NCI-H2081 (cell line): ENCODE results near the gene ERVK3-1.
"Not testable (repeated sequence)": the region's sequence is repeated elsewhere in the genome, so short reads cannot be mapped to it uniquely, and the experiment has no call there.

Experiments
- DNase-seq, 2 experiments: peaks; one replicate each; lab custom pipeline; 2025; lab: John Stamatoyannopoulos, UW

The ERVK3-1 gene

GRCh38 chr19:58305065-58305931, at the start of gene ERVK3-1:
TSS of gene ERVK3-1 (plus strand) at chr19:58305377. CDS start at chr19:58312169, 6,792 bp downstream.
- peak; percentile 96 to 98 for DNase-seq

- not testable (repeated sequence) for DNase-seq
These were observed 46.9 kb upstream of the ERVK3-1 start for GRCh38 chr19:58258259-58258658.

GRCh38 chr19:58261600-58261967, 43.6 kb upstream of the ERVK3-1 start:
- no peak for DNase-seq

GRCh38 chr19:58261968-58262921, 42.9 kb upstream of the ERVK3-1 start:
- DNase-seq = no peak

- DNase-seq = no peak
These were observed 42.3 kb upstream of the ERVK3-1 start for GRCh38 chr19:58262922-58263296.

- DNase-seq = no peak
These were observed 40.1 kb upstream of the ERVK3-1 start for GRCh38 chr19:58265100-58265499.

- DNase-seq = no peak
These were observed 36.8 kb upstream of the ERVK3-1 start for GRCh38 chr19:58268344-58268743.

- DNase-seq = no peak
These were observed 30.4 kb upstream of the ERVK3-1 start for GRCh38 chr19:58274771-58275201.

GRCh38 chr19:58275564-58275963, 29.6 kb upstream of the ERVK3-1 start:
- DNase-seq = no peak

GRCh38 chr19:58277197-58277596, 28.0 kb upstream of the ERVK3-1 start:
- no peak for DNase-seq

- no peak for DNase-seq
These were observed 27.2 kb upstream of the ERVK3-1 start for GRCh38 chr19:58277748-58278540.

GRCh38 chr19:58278541-58279041, 26.6 kb upstream of the ERVK3-1 start, which contains the start of gene ZNF8:
TSS of gene ZNF8 (plus strand) at chr19:58278955. CDS start at chr19:58279082, 127 bp downstream.
- DNase-seq = peak; percentile 98 to 99

- DNase-seq = peak; percentile 80 to 81
These were observed 25.9 kb upstream of the ERVK3-1 start for GRCh38 chr19:58279042-58279924.

GRCh38 chr19:58279925-58280316, 25.3 kb upstream of the ERVK3-1 start:
- DNase-seq = no peak

GRCh38 chr19:58284199-58284598, 21.0 kb upstream of the ERVK3-1 start:
- DNase-seq = no peak

- DNase-seq = no peak
These were observed 13.2 kb upstream of the ERVK3-1 start for GRCh38 chr19:58291943-58292342.

- no peak for DNase-seq
These were observed 10.3 kb upstream of the ERVK3-1 start for GRCh38 chr19:58294743-58295374.

- no peak for DNase-seq
These were observed 9.1 kb upstream of the ERVK3-1 start for GRCh38 chr19:58296104-58296503.

GRCh38 chr19:58300620-58301019, 4.6 kb upstream of the ERVK3-1 start:
- DNase-seq = no peak

GRCh38 chr19:58304255-58304654, 922 bp upstream of the ERVK3-1 start:
- DNase-seq = no peak
